HG03108 (cell line): ENCODE results near the gene NEU2.

ENCODE experiments used
- ATAC-seq: cut with Tn5 transposase; IDR thresholded peaks from one replicate; pipeline ENCODE4 v1.9.1; 2021; ENCODE audit warnings: moderate library complexity; ENCODE audit not compliant: unreplicated experiment

Gene NEU2

GRCh38 chr2:233074106-233074505 is 41.6 kb downstream of the NEU2 start:
- ATAC-seq, result no peak

- peak; percentile 30 for ATAC-seq
Measured at GRCh38 chr2:233075141-233075965, 42.9 kb downstream of the NEU2 start.

DNA sequence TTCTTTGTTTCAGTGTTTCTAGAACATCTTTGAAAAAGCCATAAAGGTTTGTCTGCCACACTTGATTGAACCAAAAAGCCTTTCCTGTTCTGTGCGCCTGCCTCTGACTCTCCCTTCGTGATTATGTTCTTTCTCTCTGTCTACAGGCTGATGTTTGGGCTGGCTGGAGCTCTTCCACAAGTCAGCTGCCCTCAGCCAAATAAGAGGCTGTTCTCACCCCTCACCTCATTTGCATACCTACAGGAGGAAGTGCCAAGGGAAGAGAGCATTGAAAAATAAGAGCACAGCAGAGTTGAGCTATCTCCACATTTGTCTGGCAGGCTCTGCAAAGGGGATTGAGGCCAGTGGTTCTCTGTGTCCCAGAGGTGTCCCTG is 43.5 kb downstream of the NEU2 start:
- peak; percentile 49 for ATAC-seq

- ATAC-seq, result no peak
Measured at GRCh38 chr2:233076749-233077148, 44.3 kb downstream of the NEU2 start.

DNA sequence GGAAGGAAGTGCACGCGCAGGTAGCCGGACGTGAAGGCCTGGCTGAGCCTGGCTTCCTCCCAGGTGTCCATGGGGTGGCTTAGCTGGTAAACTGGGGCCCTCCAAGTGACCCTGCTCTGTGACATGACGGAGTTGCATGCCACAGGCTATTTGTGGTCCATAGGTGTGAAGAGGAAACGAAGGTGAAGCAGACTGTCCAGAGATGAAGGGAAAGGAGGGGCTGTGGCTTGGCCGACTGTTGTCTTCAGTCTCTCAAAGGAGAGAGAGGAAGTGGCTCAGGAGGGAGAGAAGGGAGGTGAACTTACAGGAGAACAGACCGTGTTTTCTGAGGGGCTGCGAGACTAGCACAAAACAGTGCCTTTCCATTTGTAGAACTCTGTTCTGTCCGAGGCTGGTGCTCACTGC is 47.0 kb downstream of the NEU2 start:
- ATAC-seq, result peak; percentile 34

GRCh38 chr2:233079953-233080835 is 47.7 kb downstream of the NEU2 start:
- no peak for ATAC-seq

DNA sequence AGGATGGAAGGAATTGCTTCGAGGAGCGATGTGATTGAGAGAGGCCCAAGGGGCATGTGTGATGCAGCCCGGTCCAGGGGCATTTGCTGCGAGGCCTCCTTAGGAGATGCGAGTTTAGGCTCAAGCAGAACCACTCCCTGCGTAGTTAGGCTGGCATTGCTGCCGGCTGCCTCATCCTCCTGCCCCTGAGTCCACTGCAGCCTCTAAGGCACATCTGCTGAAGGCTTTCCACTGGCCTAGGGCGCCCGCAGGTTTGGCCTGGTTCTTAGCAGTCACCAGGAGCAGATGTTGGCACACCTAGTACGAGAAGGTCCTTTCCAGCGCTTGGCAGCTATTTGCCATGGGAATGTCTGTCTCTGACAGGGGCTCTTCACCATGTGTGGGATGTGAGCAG is 48.4 kb downstream of the NEU2 start:
- ATAC-seq, result no peak

GRCh38 chr2:233081232-233081730 is 48.8 kb downstream of the NEU2 start:
- no peak for ATAC-seq

DNA sequence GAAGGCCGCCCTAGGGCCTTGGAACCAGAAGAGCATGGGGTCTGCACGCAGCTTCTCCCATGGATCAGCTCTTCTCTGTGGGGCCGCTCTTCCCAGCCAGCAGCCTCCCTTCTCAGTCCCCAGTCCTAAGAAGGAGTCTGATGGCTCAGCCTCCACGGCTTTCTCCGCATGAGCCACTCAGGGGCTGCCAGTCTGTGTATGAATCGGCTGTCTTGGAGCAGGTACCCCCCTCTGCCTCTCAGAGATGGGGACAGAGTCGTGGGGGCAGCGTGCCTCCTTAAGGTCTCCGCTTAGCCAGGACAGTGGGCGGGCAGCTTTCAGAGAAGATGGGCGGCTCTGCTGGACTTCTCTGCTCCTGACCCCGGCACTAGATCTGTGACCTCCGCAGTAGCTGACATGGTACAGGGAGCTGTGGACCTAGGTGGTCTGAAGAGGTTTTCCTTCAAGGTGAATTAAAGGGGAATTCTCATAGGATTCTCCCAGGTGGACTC is 49.3 kb downstream of the NEU2 start:
- ATAC-seq, result peak; percentile 0

GRCh38 chr2:233082222-233082930 is 49.9 kb downstream of the NEU2 start:
- peak; percentile 27 for ATAC-seq

GRCh38 chr2:233082931-233083755 is 50.7 kb downstream of the NEU2 start:
- no peak for ATAC-seq

DNA sequence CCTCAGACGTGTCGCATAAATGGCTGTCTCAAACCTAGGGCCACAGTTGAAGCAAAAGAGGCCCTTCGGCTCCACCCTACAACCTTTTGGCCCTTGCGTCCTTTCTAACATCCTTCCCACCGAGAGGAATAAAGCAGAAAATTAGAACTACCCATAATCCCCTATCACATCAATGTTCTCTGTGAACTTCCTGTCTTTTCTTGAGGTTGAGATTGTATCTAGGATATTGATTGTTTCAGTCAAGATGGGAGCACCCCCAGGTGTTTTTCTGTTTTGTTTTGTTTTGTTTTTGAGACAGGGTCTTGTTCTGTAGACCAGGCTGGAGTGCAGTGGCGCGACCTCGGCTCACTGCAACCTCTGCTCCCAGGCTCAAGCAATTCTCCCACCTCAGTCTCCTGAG is 51.3 kb downstream of the NEU2 start:
- ATAC-seq, result no peak

GRCh38 chr2:233084488-233084887 is 52.0 kb downstream of the NEU2 start:
- no peak for ATAC-seq
